Lung (tissue), 12 donors: ENCODE results near the gene RIC1. TPM values are rescaled to one million over a fixed set of nuclear protein-coding genes. Genes with fewer than 3 reads are reported as not detected.
"Not testable (repeated sequence)": the region's sequence is repeated elsewhere in the genome, so short reads cannot be mapped to it uniquely, and the experiment has no call there.

Experiments used
- ATAC-seq: fragments of 200-7000 bp; cut with Tn5 transposase; one replicate; pipeline ENCODE4 v1.9.1; 2020; ENCODE audit warnings: moderate number of reproducible peaks; ENCODE audit not compliant: insufficient read depth, low FRiP score
- DNase-seq, 3 donors: peaks; one replicate each; pipeline ENCODE4 v3.0.0-alpha.2; 2013 to 2017
- H3K27ac ChIP-seq, 2 donors: one replicate each; pipeline ENCODE4 v1.5.1; 2013; ENCODE audit warnings: mild to moderate bottlenecking in 2 of 2, moderate library complexity in 2 of 2, control low read depth in 1 of 2, inconsistent platforms in 1 of 2, low read depth in 1 of 2, low read length in 1 of 2
- H3K27me3 ChIP-seq, 3 donors: one replicate each; pipeline ENCODE4 v1.5.1; 2013; ENCODE audit warnings: low read length in 2 of 3; ENCODE audit not compliant: control insufficient read depth in 3 of 3, insufficient read depth in 3 of 3
- H3K36me3 ChIP-seq, 4 donors: one replicate each; pipeline ENCODE4 v1.5.1; 2013; ENCODE audit warnings: low read length in 4 of 4, mild to moderate bottlenecking in 1 of 4, moderate library complexity in 1 of 4; ENCODE audit not compliant: control insufficient read depth in 4 of 4, insufficient read depth in 4 of 4
- H3K4me1 ChIP-seq, 5 donors: one replicate each; pipeline ENCODE4 v1.5.1; 2013; ENCODE audit warnings: low read length in 5 of 5, mild to moderate bottlenecking in 2 of 5, moderate library complexity in 1 of 5; ENCODE audit not compliant: control insufficient read depth in 5 of 5, insufficient read depth in 5 of 5
- H3K4me3 ChIP-seq: one replicate; pipeline ENCODE4 v1.5.1; 2013; ENCODE audit warnings: mild to moderate bottlenecking, control low read depth, moderate library complexity
- H3K9ac ChIP-seq, 2 donors: one replicate each; pipeline ENCODE4 v1.5.1; 2013; ENCODE audit warnings: low read length in 2 of 2, control low read depth in 1 of 2; ENCODE audit not compliant: insufficient read depth in 1 of 2
- H3K9me3 ChIP-seq, 4 donors: one replicate each; pipeline ENCODE4 v1.5.1; 2013; ENCODE audit warnings: low read length in 3 of 4, mild to moderate bottlenecking in 1 of 4, moderate library complexity in 1 of 4; ENCODE audit not compliant: control insufficient read depth in 4 of 4, insufficient read depth in 3 of 4
- WGBS, 2 donors: extraction: QIAGEN DNeasy Blood & Tissue Kit; methylation state at CpG; one replicate each; pipeline ENCODE4 v1.1.7; 2013; 5-methylcytosine and 5-hydroxymethylcytosine counted together
- polyA plus RNA-seq, 2 donors: library from polyadenylated mRNA; stranded (reverse); fragments of 200-250 nt; gene quantifications; one replicate each; pipeline ENCODE4 v1.2.1, GENCODE V29; 2013
- total RNA-seq, 2 donors: library from RNA; depleted of rRNA in 1 of 2; stranded (reverse); fragments of >200 nt in 1 of 2; gene quantifications; one replicate each; pipeline ENCODE4 v1.2.1, GENCODE V29; 2014 to 2021
- TF ChIP-seq, protein P1 (sequence below): IDR thresholded peaks from 2 replicates; pipeline ENCODE4 v1.5.1; 2012; ENCODE audit warnings: mild to moderate bottlenecking; ENCODE audit errors: control extremely low read depth, extremely low read depth
- donor health status: control.
- donor health status: control.
- donor health status: Bipolar disorder and iron deficiency.
- donor health status: healthy.
- donor health status: DM: yes; HTN: yes; CAD: no.

Gene RIC1
- total and polyA plus RNA-seq, 4 donors = 3.5 to 46.0 (median 14.4) TPM

DNA sequence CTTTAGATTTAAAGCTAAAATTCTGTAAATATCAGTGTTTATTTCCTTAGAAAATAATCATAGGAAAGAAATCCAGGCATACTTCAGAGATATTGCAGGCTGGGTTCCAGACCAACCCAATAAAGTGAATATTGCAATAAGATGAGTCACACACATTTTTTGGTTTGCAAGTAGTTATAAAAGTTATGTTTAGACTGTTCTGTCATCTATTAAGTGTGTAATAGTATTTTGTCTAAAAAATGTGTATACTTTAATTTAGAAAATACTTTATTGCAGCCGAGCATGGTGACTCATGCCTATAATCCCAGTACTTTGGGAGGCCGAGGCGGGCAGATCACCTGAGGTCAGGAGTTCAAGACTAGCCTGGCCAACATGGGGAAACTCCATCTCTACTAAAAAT, 6.9 kb upstream of the RIC1 start:
- Histone ChIP-seq H3K9me3 (no peaks in the 10 kb centered on the region), H3K27ac (no peak overlapping the region), H3K36me3 (no peaks in the 10 kb centered on the region), H3K27me3 (no peaks in the 10 kb centered on the region), H3K4me1 (peaks cover 2 to 12% (median 4%) of the 10 kb centered on the region in 5 donors), H3K9ac (no peak overlapping the region), H3K4me3 (no peak overlapping the region)
- DNase-seq = no peak
- 71 to 89% methylated on average over 3 of the region's 3 CpGs for WGBS, 2 donors
- peak; percentile 28 for ATAC-seq
- TF ChIP-seq, protein P1, sequence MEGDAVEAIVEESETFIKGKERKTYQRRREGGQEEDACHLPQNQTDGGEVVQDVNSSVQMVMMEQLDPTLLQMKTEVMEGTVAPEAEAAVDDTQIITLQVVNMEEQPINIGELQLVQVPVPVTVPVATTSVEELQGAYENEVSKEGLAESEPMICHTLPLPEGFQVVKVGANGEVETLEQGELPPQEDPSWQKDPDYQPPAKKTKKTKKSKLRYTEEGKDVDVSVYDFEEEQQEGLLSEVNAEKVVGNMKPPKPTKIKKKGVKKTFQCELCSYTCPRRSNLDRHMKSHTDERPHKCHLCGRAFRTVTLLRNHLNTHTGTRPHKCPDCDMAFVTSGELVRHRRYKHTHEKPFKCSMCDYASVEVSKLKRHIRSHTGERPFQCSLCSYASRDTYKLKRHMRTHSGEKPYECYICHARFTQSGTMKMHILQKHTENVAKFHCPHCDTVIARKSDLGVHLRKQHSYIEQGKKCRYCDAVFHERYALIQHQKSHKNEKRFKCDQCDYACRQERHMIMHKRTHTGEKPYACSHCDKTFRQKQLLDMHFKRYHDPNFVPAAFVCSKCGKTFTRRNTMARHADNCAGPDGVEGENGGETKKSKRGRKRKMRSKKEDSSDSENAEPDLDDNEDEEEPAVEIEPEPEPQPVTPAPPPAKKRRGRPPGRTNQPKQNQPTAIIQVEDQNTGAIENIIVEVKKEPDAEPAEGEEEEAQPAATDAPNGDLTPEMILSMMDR = no peak

DNA sequence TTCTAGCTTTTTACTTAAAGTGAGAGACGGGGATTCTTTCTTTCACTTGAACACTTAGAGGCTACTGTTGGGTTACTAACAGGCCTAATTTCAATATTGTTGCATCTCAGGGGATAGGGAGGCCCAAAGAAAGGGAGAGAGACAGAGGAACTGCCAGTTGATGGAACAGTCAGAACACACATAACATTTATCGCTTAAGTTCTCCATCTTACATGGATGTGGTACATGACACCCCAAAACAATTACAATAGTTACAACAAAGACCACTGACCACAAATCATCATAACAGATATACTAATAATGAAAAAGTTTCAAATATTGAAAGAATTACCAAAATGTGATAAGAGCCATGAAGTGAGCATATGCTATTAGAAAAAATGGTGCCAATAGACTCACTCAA, 4.3 kb upstream of the RIC1 start:
- no peak for DNase-seq
- ATAC-seq = no peak
- H3K27me3 ChIP-seq = no peaks in the 10 kb centered on the region
- H3K4me1 ChIP-seq = peaks cover 2 to 15% (median 10%) of the 10 kb centered on the region in 5 donors
- H3K27ac ChIP-seq = no peak overlapping the region
- no peak overlapping the region for H3K4me3 ChIP-seq
- TF ChIP-seq, protein P1 = no peak
- 88 to 97% methylated on average over 2 of the region's 2 CpGs for WGBS, 2 donors
- H3K36me3 ChIP-seq = no peaks in the 10 kb centered on the region
- no peak overlapping the region for H3K9ac ChIP-seq
- no peaks in the 10 kb centered on the region for H3K9me3 ChIP-seq

DNA sequence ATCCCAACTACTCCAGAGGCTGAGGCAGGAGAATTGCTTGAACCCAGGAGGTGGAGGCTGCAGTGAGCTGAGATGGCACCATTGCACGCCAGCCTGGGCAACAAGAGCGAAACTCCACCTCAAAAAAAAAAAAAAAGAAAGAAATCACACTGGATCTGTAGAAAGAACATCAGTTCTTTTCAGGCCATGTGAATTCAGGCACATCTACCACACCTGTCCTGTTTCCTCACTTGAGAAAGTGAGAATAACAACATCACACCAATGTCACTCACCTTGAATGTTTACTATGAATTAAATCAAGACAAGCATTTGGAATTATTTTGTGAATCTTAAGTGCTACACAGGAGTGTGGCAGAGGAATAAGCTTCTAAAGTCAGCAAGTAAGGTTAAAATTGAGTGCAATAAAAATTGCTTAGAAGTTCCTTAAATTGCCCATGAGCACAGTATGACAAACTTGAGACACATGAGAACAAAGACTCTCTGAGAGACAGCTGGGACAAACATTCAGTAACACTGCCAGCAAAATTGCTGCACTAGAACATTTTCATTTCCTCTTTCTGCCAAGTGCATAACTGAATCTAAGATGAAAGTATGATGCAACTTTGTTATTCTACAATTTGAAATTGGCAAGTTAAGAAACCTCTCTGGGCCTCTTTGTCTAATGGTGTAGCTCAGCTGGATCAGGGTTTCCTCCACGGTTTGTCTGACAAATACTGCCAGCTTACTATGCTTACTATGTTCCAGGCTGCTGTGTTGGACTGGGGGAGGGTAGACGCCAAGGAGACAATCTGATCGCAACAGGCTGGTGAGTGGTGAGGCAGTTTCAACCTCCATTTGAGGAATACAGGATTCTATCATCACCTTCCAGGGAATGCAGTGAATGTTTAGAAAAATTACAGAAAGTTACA, 1.9 kb upstream of the RIC1 start:
- Histone ChIP-seq H3K27me3 (no peaks in the 10 kb centered on the region), H3K4me3 (no peak overlapping the region), H3K9me3 (no peaks in the 10 kb centered on the region), H3K36me3 (no peaks in the 10 kb centered on the region), H3K4me1 (peaks cover 0 to 26% (median 7%) of the 10 kb centered on the region in 5 donors), H3K9ac (peak overlapping the region in 1 of 2 donors; percentile 76), H3K27ac (peak overlapping the region; percentile 48 to 92)
- DNase-seq (peak; percentile 69 to 95 (median 93)), ATAC-seq (peak; percentile 10)
- TF ChIP-seq, protein P1 = no peak
- 36 to 50% methylated on average over 5 of the region's 5 CpGs for WGBS, 2 donors

DNA sequence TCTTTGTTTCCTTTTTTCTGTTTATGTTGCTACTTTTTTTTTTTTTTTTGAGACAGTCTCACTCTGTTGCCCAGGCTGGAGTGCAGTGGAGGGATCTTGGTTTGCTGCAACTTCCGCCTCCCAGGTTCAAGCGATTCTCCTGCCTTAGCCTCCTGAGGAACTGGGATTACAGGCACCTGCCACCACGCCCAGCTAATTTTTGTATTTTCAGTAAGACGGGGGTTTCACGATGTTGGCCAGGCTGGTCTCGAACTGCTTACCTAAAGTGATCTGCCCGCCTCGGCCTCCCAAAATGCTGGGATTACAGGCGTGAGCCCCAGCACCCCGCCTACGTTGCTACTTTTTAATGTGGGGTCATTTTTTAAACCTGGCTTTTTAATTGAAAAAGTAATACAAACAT, 1.2 kb upstream of the RIC1 start:
- not testable (repeated sequence) for H3K27me3 ChIP-seq, H3K36me3 ChIP-seq, H3K4me3 ChIP-seq, H3K9me3 ChIP-seq, DNase-seq, ATAC-seq
- peak overlapping the region; percentile 66 to 76 for H3K9ac ChIP-seq
- WGBS, 2 donors = 42 to 58% methylated on average over 11 of the region's 11 CpGs
- peaks cover 0 to 26% (median 7%) of the 10 kb centered on the region in 5 donors for H3K4me1 ChIP-seq
- peak overlapping the region; percentile 92 to 98 for H3K27ac ChIP-seq
